ENCODE measurements around the gene RYR1. TPM values are rescaled to one million over a fixed set of nuclear protein-coding genes. Genes with fewer than 3 reads are reported as not detected.
"Not testable (repeated sequence)": the region's sequence is repeated elsewhere in the genome, so short reads cannot be mapped to it uniquely, and the experiment has no call there.

Gene RYR1
- total RNA-seq, 1 donor from 2014 or later = 8.7 TPM

- Mint-ChIP-seq H3K9me3 (no peaks in the 10 kb centered on the region), H3K27me3 (ENCODE audit: low read depth) (no peaks in the 10 kb centered on the region), H3K4me3 (ENCODE audit: low read depth) (no peak overlapping the region), H3K36me3 (ENCODE audit: low read depth) (peaks cover 5% of the 10 kb centered on the region), H3K27ac (no peak overlapping the region), H3K4me1 (ENCODE audit: low read depth) (peaks cover 25% of the 10 kb centered on the region)
- intact Hi-C loops (cut with micrococcal nuclease) = no loop called here
- DNase-seq (ENCODE audit: low spot score) = no peak
Measured at GRCh38 chr19:38422438-38422837, 11.1 kb upstream of the RYR1 start.

GRCh38 chr19:38424272-38424671, 9.2 kb upstream of the RYR1 start:
- H3K4me3 Mint-ChIP-seq (ENCODE audit: low read depth) = no peak overlapping the region
- DNase-seq (ENCODE audit: low spot score) = no peak
- H3K36me3 Mint-ChIP-seq (ENCODE audit: low read depth) = peaks cover 3% of the 10 kb centered on the region
- H3K27me3 Mint-ChIP-seq (ENCODE audit: low read depth) = no peaks in the 10 kb centered on the region
- H3K27ac Mint-ChIP-seq = no peak overlapping the region
- H3K4me1 Mint-ChIP-seq (ENCODE audit: low read depth) = peaks cover 22% of the 10 kb centered on the region
- H3K9me3 Mint-ChIP-seq = no peaks in the 10 kb centered on the region
- intact Hi-C loops (cut with micrococcal nuclease) = no loop called here

- H3K9me3 Mint-ChIP-seq = no peaks in the 10 kb centered on the region
- H3K4me3 Mint-ChIP-seq (ENCODE audit: low read depth) = peak overlapping the region; percentile 75
- no peak for DNase-seq (ENCODE audit: low spot score)
- no peaks in the 10 kb centered on the region for H3K27me3 Mint-ChIP-seq (ENCODE audit: low read depth)
- peaks cover 3% of the 10 kb centered on the region for H3K36me3 Mint-ChIP-seq (ENCODE audit: low read depth)
- H3K4me1 Mint-ChIP-seq (ENCODE audit: low read depth) = peaks cover 28% of the 10 kb centered on the region
- intact Hi-C loops (cut with micrococcal nuclease) = loop anchor here (5.0 kb wide), 2 partner anchors 82 to 192 kb away; partner anchors contain the start of genes EIF3K and MAP4K1
- peak overlapping the region; percentile 95 for H3K27ac Mint-ChIP-seq
Measured at GRCh38 chr19:38425222-38425809, 8.2 kb upstream of the RYR1 start.

- DNase-seq (ENCODE audit: low spot score) = peak; percentile 46
- peak within 1 kb of the TSS; percentile 95 for H3K27ac Mint-ChIP-seq
- intact Hi-C loops (cut with micrococcal nuclease) = loop anchor here (5.0 kb wide), 2 partner anchors 81 to 191 kb away; partner anchors contain the start of genes EIF3K and MAP4K1
- H3K27me3 Mint-ChIP-seq (ENCODE audit: low read depth) = no peaks in the 10 kb centered on the region
- H3K36me3 Mint-ChIP-seq (ENCODE audit: low read depth) = peaks cover 3% of the 10 kb centered on the region
- H3K4me3 Mint-ChIP-seq (ENCODE audit: low read depth) = peak within 1 kb of the TSS; percentile 75
- H3K9me3 Mint-ChIP-seq = no peaks in the 10 kb centered on the region
- H3K4me1 Mint-ChIP-seq (ENCODE audit: low read depth) = peaks cover 28% of the 10 kb centered on the region
Measured at GRCh38 chr19:38425810-38426466, 7.6 kb upstream of the RYR1 start, which contains the start of gene RASGRP4. RASGRP4 (minus strand) TSS chr19:38426219; CDS start chr19:38426091, 128 bp downstream.

- intact Hi-C loops (cut with micrococcal nuclease) = loop anchor here (1.0 to 5.0 kb wide), 3 partner anchors 80 to 190 kb away; partner anchors contain the start of genes EIF3K and MAP4K1
- H3K36me3 Mint-ChIP-seq (ENCODE audit: low read depth); H3K27me3 Mint-ChIP-seq (ENCODE audit: low read depth); H3K9me3 Mint-ChIP-seq: not testable (repeated sequence)
- peak overlapping the region; percentile 95 for H3K27ac Mint-ChIP-seq
- peaks cover 28% of the 10 kb centered on the region for H3K4me1 Mint-ChIP-seq (ENCODE audit: low read depth)
- peak; percentile 48 for DNase-seq (ENCODE audit: low spot score)
- H3K4me3 Mint-ChIP-seq (ENCODE audit: low read depth) = peak overlapping the region; percentile 24
Measured at GRCh38 chr19:38427035-38427677, 6.3 kb upstream of the RYR1 start.

GRCh38 chr19:38429055-38429810, 4.3 kb upstream of the RYR1 start:
- H3K27ac Mint-ChIP-seq = peak overlapping the region; percentile 98
- H3K4me1 Mint-ChIP-seq (ENCODE audit: low read depth) = peaks cover 35% of the 10 kb centered on the region
- peak; percentile 21 for DNase-seq (ENCODE audit: low spot score)
- peak overlapping the region; percentile 34 for H3K4me3 Mint-ChIP-seq (ENCODE audit: low read depth)
- intact Hi-C loops (cut with micrococcal nuclease) = loop anchor here (5.0 kb wide), 2 partner anchors 78 to 188 kb away; partner anchors contain the start of genes EIF3K and MAP4K1
- H3K27me3 Mint-ChIP-seq (ENCODE audit: low read depth) = peaks cover under 1% of the 10 kb centered on the region
- no peaks in the 10 kb centered on the region for H3K9me3 Mint-ChIP-seq
- H3K36me3 Mint-ChIP-seq (ENCODE audit: low read depth) = peaks cover 3% of the 10 kb centered on the region

- DNase-seq (ENCODE audit: low spot score) = no peak
- Mint-ChIP-seq H3K27me3 (ENCODE audit: low read depth) (peaks cover 2% of the 10 kb centered on the region), H3K4me3 (ENCODE audit: low read depth) (no peak overlapping the region), H3K36me3 (ENCODE audit: low read depth) (peaks cover 3% of the 10 kb centered on the region), H3K27ac (peak overlapping the region; percentile 98), H3K4me1 (ENCODE audit: low read depth) (peaks cover 37% of the 10 kb centered on the region), H3K9me3 (no peaks in the 10 kb centered on the region)
- intact Hi-C loops (cut with micrococcal nuclease) = loop anchor here (5.0 kb wide), 2 partner anchors 78 to 188 kb away; partner anchors contain the start of genes EIF3K and MAP4K1
Measured at GRCh38 chr19:38429811-38430156, 3.7 kb upstream of the RYR1 start.

GRCh38 chr19:38430931-38431330, 2.6 kb upstream of the RYR1 start:
- Mint-ChIP-seq H3K4me3 (ENCODE audit: low read depth) (no peak overlapping the region), H3K27ac (no peak overlapping the region), H3K9me3 (no peaks in the 10 kb centered on the region), H3K27me3 (ENCODE audit: low read depth) (peaks cover 2% of the 10 kb centered on the region), H3K36me3 (ENCODE audit: low read depth) (peaks cover 3% of the 10 kb centered on the region), H3K4me1 (ENCODE audit: low read depth) (peaks cover 35% of the 10 kb centered on the region)
- intact Hi-C loops (cut with micrococcal nuclease) = no loop called here
- DNase-seq (ENCODE audit: low spot score) = no peak

- no peaks in the 10 kb centered on the region for H3K36me3 Mint-ChIP-seq (ENCODE audit: low read depth)
- intact Hi-C loops (cut with micrococcal nuclease) = no loop called here
- DNase-seq (ENCODE audit: low spot score) = no peak
- peaks cover 14% of the 10 kb centered on the region for H3K4me1 Mint-ChIP-seq (ENCODE audit: low read depth)
- no peak overlapping the region for H3K27ac Mint-ChIP-seq
- peak overlapping the region; percentile 79 for H3K4me3 Mint-ChIP-seq (ENCODE audit: low read depth)
- no peaks in the 10 kb centered on the region for H3K9me3 Mint-ChIP-seq
- H3K27me3 Mint-ChIP-seq (ENCODE audit: low read depth) = peaks cover 4% of the 10 kb centered on the region
Measured at GRCh38 chr19:38434549-38435051, 1.1 kb downstream of the RYR1 start.

GRCh38 chr19:38437295-38437694, 3.8 kb downstream of the RYR1 start:
- Mint-ChIP-seq H3K4me1 (ENCODE audit: low read depth) (peaks cover 16% of the 10 kb centered on the region), H3K4me3 (ENCODE audit: low read depth) (no peak overlapping the region), H3K9me3 (no peaks in the 10 kb centered on the region), H3K36me3 (ENCODE audit: low read depth) (no peaks in the 10 kb centered on the region), H3K27ac (no peak overlapping the region), H3K27me3 (ENCODE audit: low read depth) (peaks cover 4% of the 10 kb centered on the region)
- intact Hi-C loops (cut with micrococcal nuclease) = no loop called here
- DNase-seq (ENCODE audit: low spot score) = no peak

GRCh38 chr19:38437917-38438316, 4.4 kb downstream of the RYR1 start:
- no peak for DNase-seq (ENCODE audit: low spot score)
- no peaks in the 10 kb centered on the region for H3K9me3 Mint-ChIP-seq
- H3K27me3 Mint-ChIP-seq (ENCODE audit: low read depth) = peaks cover 4% of the 10 kb centered on the region
- H3K27ac Mint-ChIP-seq = no peak overlapping the region
- H3K36me3 Mint-ChIP-seq (ENCODE audit: low read depth) = no peaks in the 10 kb centered on the region
- intact Hi-C loops (cut with micrococcal nuclease) = no loop called here
- H3K4me1 Mint-ChIP-seq (ENCODE audit: low read depth) = peaks cover 16% of the 10 kb centered on the region
- no peak overlapping the region for H3K4me3 Mint-ChIP-seq (ENCODE audit: low read depth)

- Mint-ChIP-seq H3K9me3 (no peaks in the 10 kb centered on the region), H3K4me3 (ENCODE audit: low read depth) (no peak overlapping the region)
- intact Hi-C loops (cut with micrococcal nuclease) = loop anchor here (2.0 kb wide), 1 partner anchor 38 kb away; the partner anchor contains the start of gene FAM98C
Measured at GRCh38 chr19:38440592-38440991, 7.1 kb downstream of the RYR1 start.

More at GRCh38 chr19:38440592-38440991, 7.1 kb downstream of the RYR1 start:
- H3K36me3 Mint-ChIP-seq (ENCODE audit: low read depth) = no peaks in the 10 kb centered on the region
- DNase-seq (ENCODE audit: low spot score) = no peak
- H3K4me1 Mint-ChIP-seq (ENCODE audit: low read depth) = peaks cover 6% of the 10 kb centered on the region
- H3K27ac Mint-ChIP-seq = no peak overlapping the region
- peaks cover 2% of the 10 kb centered on the region for H3K27me3 Mint-ChIP-seq (ENCODE audit: low read depth)

All from activated T-helper 2 cell treated with anti-CD3 and anti-CD28 coated beads, Interferon-gamma antibody, Interleukin-2, Interleukin-4, amounts not matched to agents 10 μg/mL and 5 μg/mL and 100 μg/mL, durations not matched to agents 14 hours and 24 hours and 36 hours (primary cell).